ENCODE data around the gene TBX20.
A peak's percentile ranks its signal among the peaks of the same experiment; 100 is the strongest.

The TBX20 gene

DNA sequence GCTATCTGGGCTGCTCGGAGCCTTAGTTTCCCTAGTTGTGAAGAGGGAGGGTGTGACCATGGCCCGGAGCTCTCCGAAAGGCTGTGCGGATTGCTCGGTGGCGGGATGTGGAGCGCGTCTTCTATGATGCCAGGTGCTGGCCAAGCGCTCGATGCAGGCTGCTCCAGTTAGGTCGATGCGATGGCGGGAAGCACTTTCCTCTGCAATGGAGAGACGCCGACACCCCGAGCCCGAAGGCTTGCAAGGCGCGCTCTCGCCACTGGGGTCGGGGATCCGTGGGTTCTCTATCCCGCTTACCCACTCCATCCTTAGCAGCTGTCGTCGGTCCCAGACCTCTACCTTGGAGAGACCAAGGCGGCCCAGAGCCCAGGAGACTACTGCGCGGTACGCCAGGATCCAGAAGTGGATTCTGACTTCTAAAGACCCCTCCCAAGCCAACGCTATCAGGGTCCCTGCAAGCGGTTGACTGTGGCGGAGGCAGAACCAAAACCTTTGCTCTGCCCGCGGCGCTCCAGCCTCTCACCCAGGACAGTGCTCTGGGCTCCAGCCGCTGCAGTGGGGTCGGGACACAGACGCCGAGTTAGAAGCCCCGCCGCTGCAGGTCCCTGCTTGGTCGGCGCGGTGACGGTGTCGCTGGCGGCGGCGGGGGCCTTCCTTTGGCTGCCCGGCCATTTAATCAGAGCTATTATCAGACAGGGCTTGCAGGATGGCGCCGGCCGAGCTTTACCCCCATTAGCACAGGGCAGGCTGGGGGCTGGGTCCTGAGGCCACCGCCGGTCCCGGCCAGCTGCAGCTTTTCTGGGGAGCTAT lies 7.8 kb upstream of the TBX20 start:
- no peak overlapping the region for H3K4me3 ChIP-seq (ENCODE audit: low read length in 2 of 2)
- peaks cover 14% of the 10 kb centered on the region for H3K4me1 ChIP-seq (ENCODE audit: control insufficient read depth, insufficient read depth, low read length)
- H3K27ac ChIP-seq (ENCODE audit: low read length), result no peak overlapping the region
- no peaks in the 10 kb centered on the region for H3K9me3 ChIP-seq (ENCODE audit: control insufficient read depth in 2 of 2, low read length in 2 of 2)
- no peak overlapping the region for H3K9ac ChIP-seq (ENCODE audit: low read length in 2 of 2)
- H3K36me3 ChIP-seq (ENCODE audit: control insufficient read depth in 2 of 2, insufficient read depth in 2 of 2, low read length in 2 of 2), result no peaks in the 10 kb centered on the region
- H3K27me3 ChIP-seq (ENCODE audit: control insufficient read depth in 1 of 2, insufficient read depth in 2 of 2, low read length in 2 of 2), result peaks cover 53 to 60% of the 10 kb centered on the region in 2 donors

- Histone ChIP-seq H3K9me3 (ENCODE audit: control insufficient read depth in 2 of 2, low read length in 2 of 2) (no peaks in the 10 kb centered on the region), H3K27me3 (ENCODE audit: control insufficient read depth in 1 of 2, insufficient read depth in 2 of 2, low read length in 2 of 2) (peaks cover 59 to 67% of the 10 kb centered on the region in 2 donors), H3K36me3 (ENCODE audit: control insufficient read depth in 2 of 2, insufficient read depth in 2 of 2, low read length in 2 of 2) (no peaks in the 10 kb centered on the region), H3K4me1 (ENCODE audit: control insufficient read depth, insufficient read depth, low read length) (peaks cover 14% of the 10 kb centered on the region), H3K9ac (ENCODE audit: low read length in 2 of 2) (no peak overlapping the region), H3K4me3 (ENCODE audit: low read length in 2 of 2) (no peak overlapping the region), H3K27ac (ENCODE audit: low read length) (no peak overlapping the region)
Measured at GRCh38 chr7:35261041-35261440, 7.1 kb upstream of the TBX20 start.

- H3K36me3 ChIP-seq (ENCODE audit: control insufficient read depth in 2 of 2, insufficient read depth in 2 of 2, low read length in 2 of 2), result no peaks in the 10 kb centered on the region
- H3K27me3 ChIP-seq (ENCODE audit: control insufficient read depth in 1 of 2, insufficient read depth in 2 of 2, low read length in 2 of 2), result peaks cover 67 to 75% of the 10 kb centered on the region in 2 donors
- no peak overlapping the region for H3K9ac ChIP-seq (ENCODE audit: low read length in 2 of 2)
- no peak overlapping the region for H3K27ac ChIP-seq (ENCODE audit: low read length)
- peaks cover 14% of the 10 kb centered on the region for H3K4me1 ChIP-seq (ENCODE audit: control insufficient read depth, insufficient read depth, low read length)
- no peaks in the 10 kb centered on the region for H3K9me3 ChIP-seq (ENCODE audit: control insufficient read depth in 2 of 2, low read length in 2 of 2)
- H3K4me3 ChIP-seq (ENCODE audit: low read length in 2 of 2), result no peak overlapping the region
Measured at GRCh38 chr7:35260246-35260645, 6.3 kb upstream of the TBX20 start.

DNA sequence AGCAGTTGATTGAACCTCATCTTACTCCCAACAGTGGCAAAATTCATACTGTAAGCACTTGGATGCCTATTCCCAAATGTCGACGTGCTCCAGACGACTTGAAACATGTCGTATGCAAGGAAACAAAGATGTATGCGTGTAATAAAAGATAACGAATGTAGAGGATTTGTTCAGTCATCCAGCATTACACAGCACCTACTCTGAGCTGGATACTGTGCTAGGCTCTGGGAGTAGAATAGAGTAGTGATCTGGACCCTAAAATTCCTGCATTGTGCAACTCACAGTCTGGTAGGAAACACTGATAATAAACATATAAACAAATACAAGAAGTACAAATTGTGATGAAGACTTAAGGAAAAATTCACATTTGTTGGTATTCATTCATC lies 5.6 kb upstream of the TBX20 start:
- Histone ChIP-seq H3K9ac (ENCODE audit: low read length in 2 of 2) (no peak overlapping the region), H3K9me3 (ENCODE audit: control insufficient read depth in 2 of 2, low read length in 2 of 2) (no peaks in the 10 kb centered on the region), H3K4me3 (ENCODE audit: low read length in 2 of 2) (no peak overlapping the region), H3K4me1 (ENCODE audit: control insufficient read depth, insufficient read depth, low read length) (peaks cover 14% of the 10 kb centered on the region), H3K27me3 (ENCODE audit: control insufficient read depth in 1 of 2, insufficient read depth in 2 of 2, low read length in 2 of 2) (peaks cover 73 to 81% of the 10 kb centered on the region in 2 donors), H3K27ac (ENCODE audit: low read length) (no peak overlapping the region), H3K36me3 (ENCODE audit: control insufficient read depth in 2 of 2, insufficient read depth in 2 of 2, low read length in 2 of 2) (no peaks in the 10 kb centered on the region)

- Histone ChIP-seq H3K9me3 (ENCODE audit: control insufficient read depth in 2 of 2, low read length in 2 of 2) (no peaks in the 10 kb centered on the region), H3K4me3 (ENCODE audit: low read length in 2 of 2) (no peak overlapping the region), H3K36me3 (ENCODE audit: control insufficient read depth in 2 of 2, insufficient read depth in 2 of 2, low read length in 2 of 2) (no peaks in the 10 kb centered on the region), H3K9ac (ENCODE audit: low read length in 2 of 2) (no peak overlapping the region), H3K4me1 (ENCODE audit: control insufficient read depth, insufficient read depth, low read length) (peaks cover 17% of the 10 kb centered on the region), H3K27ac (ENCODE audit: low read length) (no peak overlapping the region), H3K27me3 (ENCODE audit: control insufficient read depth in 1 of 2, insufficient read depth in 2 of 2, low read length in 2 of 2) (peaks cover 77 to 86% of the 10 kb centered on the region in 2 donors)
Measured at GRCh38 chr7:35258868-35259522, 5.1 kb upstream of the TBX20 start.

- H3K4me1 ChIP-seq (ENCODE audit: control insufficient read depth, insufficient read depth, low read length), result peaks cover 23% of the 10 kb centered on the region
Measured at GRCh38 chr7:35258125-35258867, 4.4 kb upstream of the TBX20 start.

DNA sequence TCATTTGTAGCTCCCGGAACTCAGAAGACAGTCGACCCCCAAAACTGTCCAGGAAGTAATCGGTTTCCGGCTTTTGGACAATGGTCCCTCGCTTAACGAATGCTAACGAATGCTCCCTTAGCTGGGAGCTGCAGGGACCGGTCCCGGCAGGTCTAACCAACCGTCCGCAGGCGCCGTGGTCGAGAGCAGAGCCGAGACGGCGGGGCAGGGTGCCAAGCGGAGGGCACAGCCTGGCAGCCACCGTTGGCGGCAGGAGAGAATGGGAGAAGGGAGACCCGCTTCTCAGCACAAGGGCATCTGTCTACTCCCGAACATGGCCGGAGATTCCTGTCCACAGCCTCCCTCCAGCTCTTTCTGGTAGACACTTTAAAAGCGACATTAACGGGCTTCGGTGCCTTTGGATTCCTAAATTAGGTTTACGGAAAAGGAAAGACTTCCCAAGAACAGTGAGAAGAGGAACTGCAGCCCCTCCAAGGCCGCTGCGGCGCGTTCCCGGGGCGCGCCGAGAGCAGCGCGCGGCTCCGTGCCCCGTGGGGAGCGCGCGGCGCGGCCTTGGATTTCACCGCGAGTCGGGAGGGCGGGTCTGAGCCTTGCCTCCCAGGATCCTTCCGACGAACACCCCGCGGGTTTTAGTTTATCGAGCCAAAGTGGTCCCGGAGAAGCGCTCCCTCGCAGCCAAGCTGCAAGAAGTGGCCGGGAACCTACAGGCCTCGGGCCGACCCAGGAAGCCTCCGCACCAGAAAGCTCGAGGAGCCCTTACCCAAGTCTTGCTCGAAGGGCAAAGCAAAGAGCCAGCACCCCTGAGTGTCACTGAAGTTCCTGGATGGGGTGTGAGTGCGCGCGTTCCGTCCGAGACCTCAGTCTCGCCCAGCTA lies 3.6 kb upstream of the TBX20 start:
- Histone ChIP-seq H3K27ac (ENCODE audit: low read length) (no peak overlapping the region), H3K9me3 (ENCODE audit: control insufficient read depth in 2 of 2, low read length in 2 of 2) (no peaks in the 10 kb centered on the region), H3K27me3 (ENCODE audit: control insufficient read depth in 1 of 2, insufficient read depth in 2 of 2, low read length in 2 of 2) (peaks cover 92 to 98% of the 10 kb centered on the region in 2 donors), H3K9ac (ENCODE audit: low read length in 2 of 2) (no peak overlapping the region), H3K4me3 (ENCODE audit: low read length in 2 of 2) (peak overlapping the region in 1 of 2 donors; percentile 29), H3K36me3 (ENCODE audit: control insufficient read depth in 2 of 2, insufficient read depth in 2 of 2, low read length in 2 of 2) (no peaks in the 10 kb centered on the region), H3K4me1 (ENCODE audit: control insufficient read depth, insufficient read depth, low read length) (peaks cover 23% of the 10 kb centered on the region)

More at GRCh38 chr7:35258125-35258867, 4.4 kb upstream of the TBX20 start:
- Histone ChIP-seq H3K27me3 (ENCODE audit: control insufficient read depth in 1 of 2, insufficient read depth in 2 of 2, low read length in 2 of 2) (peaks cover 84 to 93% of the 10 kb centered on the region in 2 donors), H3K36me3 (ENCODE audit: control insufficient read depth in 2 of 2, insufficient read depth in 2 of 2, low read length in 2 of 2) (no peaks in the 10 kb centered on the region), H3K27ac (ENCODE audit: low read length) (no peak overlapping the region), H3K9ac (ENCODE audit: low read length in 2 of 2) (no peak overlapping the region), H3K9me3 (ENCODE audit: control insufficient read depth in 2 of 2, low read length in 2 of 2) (no peaks in the 10 kb centered on the region), H3K4me3 (ENCODE audit: low read length in 2 of 2) (no peak overlapping the region)

- no peaks in the 10 kb centered on the region for H3K9me3 ChIP-seq (ENCODE audit: control insufficient read depth in 2 of 2, low read length in 2 of 2)
- H3K27ac ChIP-seq (ENCODE audit: low read length), result no peak overlapping the region
- peaks cover 92 to 96% of the 10 kb centered on the region in 2 donors for H3K27me3 ChIP-seq (ENCODE audit: control insufficient read depth in 1 of 2, insufficient read depth in 2 of 2, low read length in 2 of 2)
- no peak overlapping the region for H3K9ac ChIP-seq (ENCODE audit: low read length in 2 of 2)
- peaks cover 23% of the 10 kb centered on the region for H3K4me1 ChIP-seq (ENCODE audit: control insufficient read depth, insufficient read depth, low read length)
- no peak overlapping the region for H3K4me3 ChIP-seq (ENCODE audit: low read length in 2 of 2)
- H3K36me3 ChIP-seq (ENCODE audit: control insufficient read depth in 2 of 2, insufficient read depth in 2 of 2, low read length in 2 of 2), result no peaks in the 10 kb centered on the region
Measured at GRCh38 chr7:35256256-35257175, 2.6 kb upstream of the TBX20 start.

- Histone ChIP-seq H3K4me1 (ENCODE audit: control insufficient read depth, insufficient read depth, low read length) (peaks cover 18% of the 10 kb centered on the region), H3K9me3 (ENCODE audit: control insufficient read depth in 2 of 2, low read length in 2 of 2) (no peaks in the 10 kb centered on the region), H3K4me3 (ENCODE audit: low read length in 2 of 2) (no peak overlapping the region), H3K27me3 (ENCODE audit: control insufficient read depth in 1 of 2, insufficient read depth in 2 of 2, low read length in 2 of 2) (peaks cover 90 to 96% of the 10 kb centered on the region in 2 donors), H3K36me3 (ENCODE audit: control insufficient read depth in 2 of 2, insufficient read depth in 2 of 2, low read length in 2 of 2) (no peaks in the 10 kb centered on the region), H3K27ac (ENCODE audit: low read length) (no peak overlapping the region), H3K9ac (ENCODE audit: low read length in 2 of 2) (no peak overlapping the region)
Measured at GRCh38 chr7:35255443-35256255, 1.7 kb upstream of the TBX20 start.
